ENCODE measurements around the gene GPR37.

DNA sequence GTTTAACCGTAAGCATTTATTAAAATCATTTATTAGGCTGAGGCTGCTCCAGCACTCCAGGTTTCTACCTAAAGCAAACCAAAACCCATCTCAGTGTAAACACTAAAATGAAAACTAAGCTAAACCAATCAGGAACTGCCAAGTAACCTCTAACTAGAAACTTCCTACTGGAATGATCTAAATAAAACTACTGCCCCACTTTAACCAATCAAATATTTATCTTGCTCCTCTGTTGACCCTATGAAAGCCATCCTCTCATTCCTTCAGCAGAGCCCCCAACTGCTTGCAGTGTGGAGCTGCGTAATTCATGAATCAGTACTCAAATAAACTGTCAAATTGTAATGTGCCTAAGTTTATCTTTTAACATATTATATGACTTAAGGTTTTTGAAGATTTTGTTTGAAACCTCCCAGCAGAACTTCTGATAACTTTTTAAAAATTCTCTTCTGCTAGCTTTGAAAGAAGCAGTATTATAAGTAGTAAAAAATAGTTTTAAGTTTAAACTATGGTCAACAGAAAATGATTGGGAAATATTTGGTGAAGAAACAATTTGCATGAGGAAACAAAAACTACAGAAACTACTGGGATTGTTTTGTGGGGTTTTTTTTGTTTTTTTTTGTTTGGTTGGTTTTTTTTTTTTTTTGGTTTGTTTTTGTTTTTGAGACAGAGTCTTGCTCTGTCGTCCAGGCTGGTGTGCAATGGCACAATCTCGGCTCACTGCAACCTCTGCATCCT is 47.4 kb downstream of the GPR37 start:
- TF ChIP-seq POLR2A (IDR thresholded peaks at IDR 0.05) (no peak), CTCF (IDR thresholded peaks at IDR 0.05) (no peak)

Data from vagina (tissue), 2 donors.